Hepatocyte (in vitro differentiated cells): ENCODE measurements around the gene SH3GL2. TPM values are rescaled to one million over a fixed set of nuclear protein-coding genes. Genes with fewer than 3 reads are reported as not detected.

ENCODE experiments used
- DNase-seq: peaks from one replicate; pipeline ENCODE4 v3.0.0-alpha.2; 2016; ENCODE audit warnings: low spot score
- H2AFZ ChIP-seq: fragments of 200-600 bp; sonication (generic); 2 replicates; pipeline ENCODE4 v1.6.0; 2016; ENCODE audit warnings: antibody characterized with exemption, mild to moderate bottlenecking
- H3K27ac ChIP-seq: fragments of 200-600 bp; sonication (generic); 2 replicates; pipeline ENCODE4 v1.5.1; 2016; ENCODE audit warnings: mild to moderate bottlenecking
- H3K27me3 ChIP-seq: fragments of 200-600 bp; sonication (generic); 2 replicates; pipeline ENCODE4 v1.6.1; 2016
- H3K36me3 ChIP-seq: fragments of 200-600 bp; sonication (generic); replicated peaks from 2 replicates; pipeline ENCODE4 v1.5.1; 2016; ENCODE audit warnings: low read depth; ENCODE audit not compliant: insufficient read depth
- H3K4me1 ChIP-seq: fragments of 200-600 bp; sonication (generic); 2 replicates; pipeline ENCODE4 v1.5.1; 2016; ENCODE audit warnings: mild to moderate bottlenecking, moderate library complexity; ENCODE audit not compliant: insufficient read depth
- H3K4me2 ChIP-seq: fragments of 200-600 bp; sonication (generic); 2 replicates; pipeline ENCODE4 v1.6.0; 2016
- H3K4me3 ChIP-seq: fragments of 200-600 bp; sonication (generic); 2 replicates; pipeline ENCODE4 v1.5.1; 2016; ENCODE audit warnings: mild to moderate bottlenecking
- H3K79me2 ChIP-seq: fragments of 200-600 bp; sonication (generic); 2 replicates; pipeline ENCODE4 v1.6.0; 2017; ENCODE audit warnings: mild to moderate bottlenecking
- H3K9me2 ChIP-seq: fragments of 200-600 bp; sonication (generic); replicated peaks from 2 replicates; pipeline ENCODE4 v1.6.0; 2017; ENCODE audit warnings: mild to moderate bottlenecking; ENCODE audit not compliant: insufficient read depth
- H3K9me3 ChIP-seq: fragments of 200-600 bp; sonication (generic); 2 replicates; pipeline ENCODE4 v1.5.1; 2016; ENCODE audit warnings: low read depth, mild to moderate bottlenecking
- H4K20me1 ChIP-seq: fragments of 200-600 bp; sonication (generic); 2 replicates; pipeline ENCODE4 v1.6.0; 2016; ENCODE audit warnings: mild to moderate bottlenecking; ENCODE audit not compliant: insufficient read depth, poor library complexity, severe bottlenecking
- CTCF ChIP-seq: fragments of 200-600 bp; sonication (generic); IDR thresholded peaks from 2 replicates; pipeline ENCODE4 v1.5.1; 2016; ENCODE audit warnings: antibody characterized with exemption, mild to moderate bottlenecking; ENCODE audit not compliant: poor library complexity
- EZH2 ChIP-seq: fragments of 200-600 bp; sonication (generic); IDR thresholded peaks from 2 replicates; pipeline ENCODE4 v1.6.1; 2016; ENCODE audit warnings: antibody characterized with exemption, mild to moderate bottlenecking, borderline replicate concordance
- EZH2phosphoT487 ChIP-seq: fragments of 200-600 bp; sonication (generic); IDR thresholded peaks from one replicate; pipeline ENCODE4 v1.6.1; 2018; ENCODE audit warnings: antibody characterized with exemption, mild to moderate bottlenecking, low read depth, moderate library complexity; ENCODE audit not compliant: unreplicated experiment, severe bottlenecking
- WGBS: methylation state at CpG from one replicate; pipeline ENCODE4 v1.1.6; 2016; ENCODE audit warnings: low lambda C conversion rate; ENCODE audit errors: missing lambda C conversion rate; 5-methylcytosine and 5-hydroxymethylcytosine counted together
- polyA plus RNA-seq: library from polyadenylated mRNA; unstranded; fragments of >200 nt; fragmentation: Nextera tagmentation; extraction: Ambion mirVana; gene quantifications from 2 replicates; pipeline ENCODE4 v1.2.1, GENCODE V29; 2016
- total RNA-seq: library from RNA; depleted of rRNA; stranded (reverse); fragments of >200 nt; gene quantifications from 2 replicates; pipeline ENCODE4 v1.2.3, GENCODE V29; 2014

The SH3GL2 gene
- total and polyA plus RNA-seq, 2 experiments from 2014 or later: 2.8 to 5.8 TPM

GRCh38 chr9:17824191-17824590, 245.3 kb downstream of the SH3GL2 start:
- TF ChIP-seq EZH2 (no peak), CTCF (peak; percentile 9)
- Histone ChIP-seq H3K4me3 (no peak overlapping the region), H3K4me1 (no peaks in the 10 kb centered on the region), H3K27ac (no peak overlapping the region), H3K36me3 (no peaks in the 10 kb centered on the region), H3K9me2 (no peaks in the 10 kb centered on the region), H4K20me1 (no peaks in the 10 kb centered on the region), H3K4me2 (no peak overlapping the region), H3K79me2 (no peaks in the 10 kb centered on the region), H3K27me3 (no peaks in the 10 kb centered on the region), H3K9me3 (no peaks in the 10 kb centered on the region), H2AFZ (no peak overlapping the region)
- no peak for DNase-seq
- WGBS: 10% methylated on average over 1 of the region's 1 CpG

DNA sequence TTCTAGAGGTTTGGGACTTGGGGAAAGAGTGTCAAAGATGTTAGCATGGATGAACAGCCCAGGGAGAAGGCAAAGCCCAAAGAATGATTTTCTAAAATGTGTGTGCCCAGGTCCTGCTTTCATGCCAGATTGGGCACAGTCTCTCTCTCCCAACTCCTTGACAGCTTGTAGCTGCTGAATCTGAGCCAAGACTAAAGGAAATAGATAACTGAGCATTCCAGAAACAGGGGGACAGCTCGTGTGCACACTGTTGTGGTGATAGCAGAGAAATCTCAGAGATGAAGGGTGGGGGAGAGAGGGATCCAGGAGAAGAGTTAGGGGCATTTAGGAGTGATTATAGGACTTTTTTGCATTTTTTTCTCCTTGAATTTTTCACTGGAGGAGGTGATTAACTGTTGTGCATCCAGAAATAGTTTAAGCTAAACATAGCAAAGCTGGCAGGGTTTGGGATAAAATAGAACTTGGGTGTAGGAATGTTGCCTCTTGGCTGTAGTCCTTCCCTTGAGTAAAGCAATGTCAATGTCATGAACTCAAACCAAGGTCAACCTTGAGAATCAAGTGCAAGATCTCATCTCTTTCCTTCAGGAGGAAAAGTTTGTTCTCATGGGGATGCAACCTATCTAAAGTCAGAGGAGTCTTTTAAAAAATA, 245.9 kb downstream of the SH3GL2 start:
- H3K27ac ChIP-seq: no peak overlapping the region
- DNase-seq: no peak

DNA sequence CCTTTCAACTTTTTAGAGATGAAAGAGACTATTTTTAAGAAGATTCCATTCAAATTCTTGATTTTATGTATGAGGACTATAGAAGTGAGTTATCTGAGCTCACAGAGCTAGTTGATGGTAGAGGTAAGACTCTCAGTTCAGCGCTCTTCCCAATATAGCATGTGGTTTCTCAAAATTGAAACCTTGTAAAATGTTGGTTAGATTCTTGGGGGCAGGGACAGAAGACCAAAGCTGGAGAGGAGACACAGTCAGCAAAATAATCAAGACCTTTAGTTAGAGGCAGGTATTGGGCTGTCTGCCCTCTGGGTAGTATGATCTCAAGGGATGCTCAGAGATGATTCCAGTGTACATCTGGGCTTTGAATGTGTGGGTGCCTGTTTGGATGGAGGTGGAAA, 246.4 kb downstream of the SH3GL2 start:
- no peaks in the 10 kb centered on the region for H4K20me1 ChIP-seq
- no peaks in the 10 kb centered on the region for H3K4me1 ChIP-seq
- no peaks in the 10 kb centered on the region for H3K79me2 ChIP-seq
- no peaks in the 10 kb centered on the region for H3K9me3 ChIP-seq
- 97% methylated on average over 1 of the region's 1 CpG for WGBS
- no peaks in the 10 kb centered on the region for H3K36me3 ChIP-seq
- no peak overlapping the region for H3K4me3 ChIP-seq
- TF ChIP-seq EZH2phosphoT487 (no peak), EZH2 (no peak), CTCF (no peak)
- H3K27ac ChIP-seq: no peak overlapping the region
- no peak for DNase-seq
- no peaks in the 10 kb centered on the region for H3K9me2 ChIP-seq
- H3K27me3 ChIP-seq: no peaks in the 10 kb centered on the region
- H2AFZ ChIP-seq: no peak overlapping the region
- H3K4me2 ChIP-seq: no peak overlapping the region

More for the DNA sequence above, 245.9 kb downstream of the SH3GL2 start:
- Histone ChIP-seq H3K27me3 (no peaks in the 10 kb centered on the region), H4K20me1 (no peaks in the 10 kb centered on the region), H3K4me3 (no peak overlapping the region), H3K4me1 (no peaks in the 10 kb centered on the region), H3K4me2 (no peak overlapping the region), H3K79me2 (no peaks in the 10 kb centered on the region), H2AFZ (no peak overlapping the region), H3K9me3 (no peaks in the 10 kb centered on the region), H3K36me3 (no peaks in the 10 kb centered on the region), H3K9me2 (no peaks in the 10 kb centered on the region)
- 26% methylated on average over 1 of the region's 1 CpG for WGBS
- TF ChIP-seq EZH2: no peak

GRCh38 chr9:17829064-17829463, 250.2 kb downstream of the SH3GL2 start:
- Histone ChIP-seq H3K4me3 (no peak overlapping the region), H3K36me3 (no peaks in the 10 kb centered on the region), H3K79me2 (no peaks in the 10 kb centered on the region), H2AFZ (no peak overlapping the region), H4K20me1 (no peaks in the 10 kb centered on the region), H3K27me3 (no peaks in the 10 kb centered on the region), H3K9me2 (no peaks in the 10 kb centered on the region), H3K9me3 (no peaks in the 10 kb centered on the region), H3K27ac (no peak overlapping the region), H3K4me1 (no peaks in the 10 kb centered on the region), H3K4me2 (no peak overlapping the region)
- TF ChIP-seq EZH2phosphoT487: no peak
- no peak for TF ChIP-seq CTCF
- TF ChIP-seq EZH2: no peak
- no peak for DNase-seq
